Hypothalamus (tissue), 51 donors: ENCODE measurements around the gene CNTN6.
"Not testable (repeated sequence)": the region's sequence is repeated elsewhere in the genome, so short reads cannot be mapped to it uniquely, and the experiment has no call there.

Experiments
- DNase-seq, 51 donors: peaks; one replicate each; lab custom pipeline; 2025; lab: John Stamatoyannopoulos, UW

CNTN6 gene

DNA sequence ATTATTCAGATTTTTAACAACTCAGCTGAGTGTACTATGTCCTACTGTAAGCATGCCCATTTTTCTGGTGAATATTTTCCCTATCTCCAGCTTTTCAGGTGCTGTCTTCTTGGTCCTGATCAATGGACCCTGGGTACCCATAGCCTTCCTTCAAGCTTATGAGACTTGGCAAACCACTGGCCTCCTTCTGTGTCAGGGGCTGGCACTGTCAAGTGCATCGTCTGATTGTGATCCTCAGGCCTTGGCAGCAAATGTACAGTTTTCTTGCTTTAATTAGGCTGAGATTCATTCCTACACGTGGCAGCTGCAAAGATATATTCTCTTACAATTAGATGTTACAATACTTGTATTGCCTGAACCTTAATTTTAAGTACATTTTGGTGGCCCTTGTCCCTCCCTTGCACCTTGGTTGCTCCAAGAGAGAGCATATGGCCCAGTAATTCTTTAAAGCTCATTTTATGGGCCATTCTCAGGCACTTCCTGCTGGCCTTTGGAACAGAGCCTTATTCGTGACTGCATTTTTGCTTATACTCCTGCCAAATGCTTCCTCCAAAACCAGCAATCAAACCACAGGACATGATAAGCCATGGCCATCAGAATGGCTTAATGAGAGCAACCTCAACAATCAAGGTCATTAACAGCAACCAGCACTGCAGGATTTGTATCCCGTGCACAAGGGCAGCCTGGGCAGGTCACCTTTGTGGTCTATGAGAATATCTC is 179.9 kb downstream of the CNTN6 start:
- no peak for DNase-seq

DNA sequence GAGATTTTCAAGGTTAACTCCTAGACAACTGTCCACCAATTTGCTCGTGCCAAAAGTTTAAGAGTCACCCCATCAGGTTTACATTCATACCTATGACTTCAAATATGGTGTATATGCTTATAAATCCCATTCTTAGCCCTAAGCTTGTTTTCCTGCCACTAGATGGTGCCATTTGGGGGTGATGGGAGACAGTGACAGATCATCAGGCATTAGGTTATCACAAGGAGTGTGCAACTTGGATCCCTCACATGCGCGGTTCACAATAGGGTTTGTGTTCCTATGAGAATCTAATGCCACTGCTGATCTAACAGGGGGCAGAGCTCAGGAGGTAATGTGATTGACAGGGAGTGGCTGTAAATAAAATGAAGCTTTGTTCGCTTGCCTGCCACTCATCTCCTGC is 182.7 kb downstream of the CNTN6 start:
- DNase-seq = peak in 5 of 51 donors; percentile 0 to 12 (median 3)

DNA sequence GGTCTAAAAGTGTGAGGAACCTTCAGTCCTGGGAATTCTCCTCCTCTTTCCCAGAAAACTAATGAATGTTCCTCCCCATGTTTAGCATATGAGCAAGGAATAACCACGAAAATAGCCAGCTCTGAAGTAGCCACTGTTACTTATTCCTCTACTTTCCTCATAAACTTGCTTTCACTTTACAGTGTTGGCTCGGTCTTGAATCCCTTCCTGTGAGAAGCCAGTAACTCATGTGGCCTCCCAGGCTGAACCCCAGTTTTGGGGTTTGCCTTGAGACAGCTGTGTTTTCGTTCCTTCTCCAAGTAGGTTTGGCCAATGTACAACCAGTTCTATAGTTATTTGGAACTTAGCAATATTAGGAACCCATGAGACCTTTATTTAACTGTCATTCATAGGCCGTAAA is 195.0 kb downstream of the CNTN6 start:
- no peak for DNase-seq

DNA sequence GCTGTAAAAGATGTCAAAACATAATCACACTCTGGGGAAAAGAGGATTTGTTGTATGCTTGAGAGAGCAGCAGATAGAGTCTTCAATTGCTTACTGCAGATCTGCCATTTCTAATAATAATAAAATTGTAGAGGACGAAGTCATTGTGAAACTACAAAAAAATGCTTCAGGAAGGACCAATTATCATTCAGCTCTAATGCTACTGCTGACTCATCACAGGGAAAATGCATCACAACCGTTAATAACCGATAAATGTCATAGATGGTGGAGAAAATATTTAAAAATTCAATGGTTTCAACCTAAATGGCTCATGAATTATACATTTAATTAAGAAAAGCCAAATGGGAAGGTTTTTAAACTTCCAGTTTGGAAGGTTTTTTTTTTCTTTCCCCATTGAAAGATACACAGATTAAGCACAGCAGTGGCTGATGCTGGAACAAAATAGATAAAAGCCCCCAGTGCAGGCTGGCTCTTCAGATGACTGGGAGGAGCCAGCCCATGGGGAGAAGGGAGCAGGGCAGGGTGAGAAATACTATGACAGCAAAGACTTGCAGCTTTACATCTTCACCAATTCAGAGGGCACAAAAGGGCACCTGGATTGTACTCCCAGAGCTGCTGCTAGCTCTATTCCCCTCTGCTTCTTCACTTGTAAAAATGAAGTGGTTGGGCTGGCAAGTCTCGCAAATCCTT is 196.1 kb downstream of the CNTN6 start:
- DNase-seq = no peak

DNA sequence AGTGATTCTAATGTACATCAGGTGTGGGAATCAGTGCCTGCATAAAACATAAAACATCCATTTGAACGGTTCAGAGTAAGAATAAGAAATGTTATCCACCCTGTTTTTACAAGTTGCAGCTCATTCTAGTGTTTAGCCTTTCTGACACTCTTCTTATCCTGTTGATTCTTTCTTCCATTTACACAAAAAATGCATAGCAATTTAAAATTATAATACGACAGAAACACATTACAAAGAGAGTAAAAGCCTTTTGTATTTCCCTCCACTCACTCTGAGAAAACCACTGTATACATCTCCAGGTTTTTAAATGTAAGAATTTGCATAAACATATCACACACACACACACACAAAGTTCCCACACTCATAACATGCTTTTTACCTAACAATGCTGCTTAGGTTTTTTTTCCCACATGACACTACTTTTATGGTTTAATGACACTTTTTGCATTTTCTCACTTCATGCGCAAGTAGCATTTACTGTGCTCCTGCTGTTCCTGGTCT is 199.8 kb downstream of the CNTN6 start:
- no peak for DNase-seq

DNA sequence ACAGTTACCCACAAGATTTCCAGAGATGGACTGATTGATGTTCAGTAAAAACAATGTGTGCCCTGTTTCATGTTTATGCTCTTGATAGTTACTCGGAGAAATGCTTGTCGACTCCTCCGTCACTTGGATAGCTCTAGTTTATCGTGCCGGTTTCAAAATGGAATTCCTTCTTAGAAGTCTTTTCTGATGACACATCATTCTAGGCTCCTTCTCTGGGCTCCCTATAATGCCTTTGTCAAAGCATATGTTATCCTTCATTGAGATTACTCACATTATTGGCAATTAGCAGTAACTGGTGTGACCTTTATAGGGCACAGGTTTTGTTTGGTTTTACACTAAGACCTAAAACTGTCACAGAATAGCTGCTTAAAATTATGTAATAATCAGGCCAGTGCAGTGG is 201.8 kb downstream of the CNTN6 start:
- no peak for DNase-seq

DNA sequence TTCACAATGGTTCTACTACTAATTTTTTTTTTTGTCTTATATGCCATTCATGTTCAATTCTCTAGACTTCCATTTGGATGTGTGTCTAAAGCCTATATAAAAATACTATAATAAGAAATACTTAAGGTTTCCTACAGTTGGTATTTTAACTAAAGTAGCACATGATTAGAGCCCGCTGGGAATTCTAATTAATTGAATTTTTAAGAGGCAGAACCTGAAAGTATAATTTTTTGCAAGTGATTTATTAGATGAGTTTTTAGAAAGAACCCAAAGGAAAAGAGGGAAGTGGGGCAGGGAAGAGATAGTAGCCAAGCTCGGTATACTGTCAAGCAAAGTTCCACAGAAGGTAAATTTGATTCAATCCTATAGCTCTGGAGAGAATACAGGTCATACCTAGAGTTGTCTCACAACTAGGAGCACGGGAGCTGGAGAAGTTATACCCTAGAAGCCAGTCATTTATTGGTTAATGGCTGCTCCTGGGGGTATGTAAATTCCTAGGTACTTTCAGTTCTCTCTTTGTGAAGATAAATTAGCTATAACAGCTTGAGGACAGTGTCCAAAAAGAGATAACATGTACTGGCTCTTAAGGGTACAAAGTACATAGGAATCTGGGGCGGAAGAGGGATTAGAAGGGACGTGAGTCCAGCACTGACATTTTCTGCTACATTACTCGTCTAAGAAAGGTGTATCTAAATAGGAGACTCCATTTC is 225.6 kb downstream of the CNTN6 start:
- DNase-seq = no peak

DNA sequence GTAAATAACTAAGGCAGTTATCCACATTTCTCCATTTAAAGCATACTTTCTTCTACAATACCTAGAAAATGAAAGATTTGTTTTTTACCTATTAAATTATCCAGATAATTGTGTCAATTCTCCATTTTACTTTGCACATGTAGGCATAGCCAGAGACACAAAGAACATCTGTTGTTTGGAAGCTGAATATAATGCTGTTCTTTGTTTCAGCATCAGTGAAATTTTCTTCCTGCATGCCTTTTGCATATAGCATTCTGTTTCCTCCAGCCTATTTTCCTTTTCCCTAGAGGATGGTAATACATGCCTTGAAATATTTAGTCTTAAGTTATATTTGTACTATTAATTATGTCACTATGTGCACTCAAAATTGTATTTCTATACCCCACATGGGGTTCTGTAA is 233.7 kb downstream of the CNTN6 start:
- DNase-seq = no peak

DNA sequence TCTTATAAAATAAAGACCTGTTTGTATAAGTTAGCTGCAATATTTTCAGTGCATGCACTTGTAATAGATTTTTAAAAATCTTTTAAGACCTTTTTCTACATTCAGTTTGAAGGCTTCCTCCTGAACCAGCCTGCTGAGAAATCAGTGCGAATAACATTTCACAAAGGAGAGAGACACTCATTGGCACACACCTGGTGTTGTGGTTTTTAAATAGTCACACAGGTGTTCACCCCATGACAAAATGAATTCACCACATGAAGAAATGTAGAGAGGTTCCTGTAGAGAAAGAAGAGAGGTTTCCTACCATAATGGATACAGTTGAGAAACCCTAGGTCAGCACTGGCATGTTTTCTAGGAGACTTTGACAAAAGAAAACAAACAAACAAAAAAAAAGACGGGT is 237.3 kb downstream of the CNTN6 start:
- DNase-seq = no peak

DNA sequence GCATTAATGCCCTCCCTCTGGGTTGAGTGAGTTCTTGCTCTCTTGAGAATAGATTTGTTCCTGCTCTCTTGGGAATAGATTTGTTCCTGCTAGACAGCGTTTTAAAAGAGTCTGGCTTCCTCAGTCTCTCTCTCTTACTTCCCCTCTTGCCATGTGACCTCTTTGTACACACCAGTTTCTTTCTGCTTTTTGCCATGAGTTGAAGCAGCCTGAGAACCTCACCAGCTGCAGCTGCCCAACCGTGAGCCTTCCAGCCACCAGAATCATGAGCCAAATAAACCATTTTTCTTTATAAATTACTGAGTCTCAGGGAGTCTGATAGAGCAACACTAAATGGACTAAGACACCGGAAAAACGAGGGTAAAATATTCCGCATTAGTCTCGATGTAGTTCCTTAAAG is 253.6 kb downstream of the CNTN6 start:
- DNase-seq = peak in 1 of 51 donors; percentile 1

DNA sequence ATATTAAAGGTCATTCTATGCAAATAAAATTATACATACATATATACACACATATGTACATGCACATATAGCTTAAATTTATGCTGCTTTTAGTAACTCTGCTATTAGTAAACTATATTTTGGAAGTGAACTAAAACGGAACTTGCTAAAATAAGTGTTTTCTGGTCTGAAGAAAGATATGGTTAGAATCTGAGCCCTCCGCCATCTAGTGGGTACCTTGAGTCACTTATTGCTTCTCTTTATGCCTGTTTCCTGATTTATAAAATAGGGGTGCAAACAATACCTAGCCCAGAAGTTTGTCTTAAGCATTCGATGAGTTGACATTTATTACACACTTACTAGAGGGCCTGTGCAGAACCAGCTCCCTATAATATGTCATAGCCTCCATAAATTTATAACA is 255.7 kb downstream of the CNTN6 start:
- no peak for DNase-seq

DNA sequence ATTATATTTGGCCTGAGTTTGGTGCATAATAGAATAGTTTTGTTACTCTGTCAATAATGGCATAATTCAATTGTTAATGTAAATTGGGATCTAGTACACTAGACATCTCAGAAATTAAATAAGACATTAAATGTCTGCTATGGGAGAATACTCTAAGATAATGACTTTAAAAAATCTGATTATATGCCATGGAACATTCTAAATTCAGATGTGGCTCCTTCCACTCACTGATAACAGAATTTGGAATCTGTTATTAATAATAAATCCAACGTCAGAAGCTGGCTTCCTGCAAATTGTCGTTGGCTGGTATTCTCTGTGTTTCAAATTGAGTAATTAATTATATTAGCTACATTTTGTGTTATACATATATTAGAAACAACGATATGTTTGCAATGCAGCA is 258.1 kb downstream of the CNTN6 start:
- no peak for DNase-seq

DNA sequence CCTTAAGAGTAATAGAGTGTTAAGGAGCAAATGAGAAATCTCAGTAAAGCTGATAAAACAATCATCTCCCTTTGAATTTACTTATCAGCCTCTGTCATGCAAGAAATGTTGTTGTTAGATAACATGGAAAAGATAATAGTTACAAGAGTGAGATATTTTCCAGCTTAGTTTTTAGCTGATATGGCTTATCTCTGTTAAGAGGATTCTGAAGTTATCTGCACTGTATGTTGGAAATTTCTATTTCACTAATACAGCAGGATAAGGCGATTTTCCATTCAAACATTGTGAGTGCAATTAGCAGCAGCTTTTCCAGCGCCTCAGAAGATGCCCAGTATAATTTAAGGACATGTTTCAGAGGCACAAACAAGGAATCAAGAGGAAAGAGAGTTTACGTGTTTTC is 262.9 kb downstream of the CNTN6 start:
- DNase-seq = no peak

DNA sequence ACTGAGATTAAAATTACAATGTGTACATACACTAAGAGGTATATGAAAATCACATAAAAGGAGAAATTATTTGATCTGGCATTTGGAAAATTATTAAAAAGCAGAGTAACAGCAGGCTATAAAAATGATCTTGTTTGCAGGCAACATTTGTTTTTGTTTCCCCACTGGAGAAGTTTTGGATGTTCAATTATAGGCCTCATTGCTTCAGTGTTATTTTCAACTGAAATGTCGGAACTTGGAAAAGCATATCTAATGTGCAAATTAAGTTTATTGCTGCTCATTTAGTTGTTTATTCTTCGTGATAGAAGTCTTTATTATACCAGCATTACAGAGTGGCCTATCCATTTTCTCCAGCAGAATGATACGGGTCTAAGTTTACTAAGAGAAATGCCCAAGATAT is 263.3 kb downstream of the CNTN6 start:
- DNase-seq = no peak

DNA sequence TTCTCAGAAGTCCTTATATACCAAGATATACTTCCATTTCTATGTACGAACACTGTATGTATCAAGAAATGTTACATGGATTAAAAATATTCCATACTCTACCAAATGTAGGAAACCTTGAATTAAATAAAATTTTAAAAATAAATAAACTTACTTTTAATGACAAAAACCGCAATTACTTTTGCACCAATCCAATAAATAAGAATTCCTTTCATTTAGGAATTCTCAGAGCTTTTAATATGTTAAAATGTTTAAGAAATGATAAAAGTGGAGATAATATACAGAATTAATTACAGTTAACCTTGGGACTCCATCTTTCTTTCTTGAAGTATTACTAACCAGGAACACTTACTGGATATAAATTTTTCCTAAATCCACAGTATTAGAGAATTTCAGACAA is 272.7 kb downstream of the CNTN6 start:
- no peak for DNase-seq

DNA sequence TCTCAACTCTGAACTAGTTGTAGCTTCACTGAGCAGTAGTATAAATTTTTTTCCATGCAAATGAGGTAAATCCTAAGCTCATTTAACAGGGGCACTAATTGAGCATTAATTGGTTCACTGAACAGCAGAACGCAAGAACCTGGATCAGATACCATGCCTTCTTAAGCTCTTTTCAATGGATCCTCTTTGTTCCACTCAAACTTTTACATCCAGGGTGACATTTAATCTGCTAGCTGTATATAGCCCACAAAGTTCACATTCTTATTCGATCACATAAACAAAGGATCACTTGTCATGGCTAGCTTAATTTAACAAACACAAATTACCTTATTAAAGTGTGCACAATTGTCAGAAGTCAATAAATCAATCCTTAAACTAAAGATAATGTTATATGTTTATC is 281.6 kb downstream of the CNTN6 start:
- DNase-seq = no peak

DNA sequence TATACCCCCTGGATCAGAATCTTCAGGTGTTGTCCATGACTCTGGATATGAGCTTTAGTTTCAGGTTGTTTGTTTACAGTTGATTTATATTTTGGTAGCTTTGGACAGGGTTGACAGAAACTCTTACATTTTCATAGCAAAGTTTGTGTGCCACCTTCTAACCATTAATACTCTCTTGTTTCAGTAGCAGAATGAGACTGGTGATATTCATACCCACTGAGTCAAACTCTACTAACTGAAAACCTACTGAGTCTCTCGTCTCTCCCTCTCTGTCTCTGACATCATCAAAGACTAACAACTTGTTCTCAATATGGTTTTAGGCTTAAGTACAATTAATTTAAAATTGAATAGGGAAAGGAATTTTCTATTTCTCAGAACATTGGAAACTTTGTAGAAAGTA is 282.3 kb downstream of the CNTN6 start:
- no peak for DNase-seq

DNA sequence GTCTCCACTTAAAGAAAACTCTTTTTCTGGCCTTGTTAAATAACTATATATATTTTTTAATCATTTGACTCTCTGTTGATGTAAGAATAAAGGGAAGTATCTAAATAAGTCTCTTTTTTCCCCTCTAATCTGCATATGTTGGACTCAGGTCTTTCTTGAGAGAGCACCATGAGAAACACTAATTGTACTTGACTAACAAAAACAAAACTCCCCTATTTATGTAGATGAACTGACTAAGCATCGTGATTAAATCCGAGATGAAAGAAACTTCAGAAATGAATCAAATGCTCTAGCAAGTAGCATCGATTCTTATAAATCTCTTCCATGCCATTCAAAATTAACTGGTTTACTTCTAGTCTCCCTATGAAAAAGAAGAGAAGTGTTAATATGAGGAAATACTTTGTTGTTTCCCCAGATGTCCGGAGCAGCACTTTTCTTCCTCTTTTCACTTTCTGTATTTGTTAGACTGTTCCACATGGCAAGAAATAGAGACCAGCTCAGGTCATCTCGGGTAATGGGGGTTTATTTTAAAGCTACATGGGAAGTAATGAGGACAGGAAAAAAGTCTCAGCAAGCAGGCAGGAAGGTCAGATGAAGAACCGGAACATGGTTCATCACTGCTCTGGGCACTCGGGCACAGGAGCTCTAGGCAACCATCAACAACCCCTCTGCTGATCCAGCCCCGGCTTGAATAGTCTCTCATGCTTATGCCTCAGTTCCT is 288.3 kb downstream of the CNTN6 start:
- peak in 8 of 51 donors; percentile 1 to 16 (median 6) for DNase-seq

DNA sequence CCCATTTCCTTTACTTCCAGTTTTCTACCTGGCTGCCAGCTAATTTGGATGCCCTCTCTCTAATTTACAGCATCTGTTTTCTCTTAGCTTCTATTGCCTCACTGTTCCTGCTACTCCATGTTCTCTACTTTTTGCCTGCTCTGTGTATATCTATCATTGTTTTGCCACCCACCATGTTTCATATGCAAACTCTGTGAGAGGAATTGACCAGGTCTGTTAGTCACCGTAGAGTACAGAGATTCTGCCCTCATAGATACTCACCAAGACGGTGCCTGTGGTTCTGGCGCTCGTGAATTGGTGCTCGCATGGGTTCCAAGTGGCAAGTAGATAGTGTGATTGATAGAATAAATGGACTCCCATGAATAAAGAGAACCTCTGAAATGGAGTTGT is 288.8 kb downstream of the CNTN6 start:
- DNase-seq = no peak

DNA sequence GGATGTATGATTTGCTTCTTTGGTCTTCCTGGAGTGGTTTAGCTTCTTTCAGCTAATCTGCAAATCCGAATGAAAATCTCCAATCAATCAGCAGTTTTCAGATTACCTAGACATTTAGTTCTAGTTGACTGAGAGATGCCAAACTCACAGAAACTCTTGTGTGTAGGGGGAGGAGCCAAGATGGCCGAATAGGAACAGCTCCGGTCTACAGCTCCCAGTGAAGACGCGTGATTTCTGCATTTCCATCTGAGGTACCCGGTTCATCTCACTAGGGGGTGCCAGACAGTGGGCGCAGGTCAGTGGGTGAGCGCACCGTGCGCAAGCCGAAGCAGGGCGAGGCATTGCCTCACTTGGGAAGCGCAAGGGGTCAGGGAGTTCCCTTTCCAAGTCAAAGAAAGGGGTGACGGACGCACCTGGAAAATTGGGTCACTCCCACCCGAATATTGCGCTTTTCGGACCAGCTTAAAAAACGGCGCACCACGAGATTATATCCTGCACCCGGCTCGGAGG is 294.6 kb downstream of the CNTN6 start:
- not testable (repeated sequence) for DNase-seq

DNA sequence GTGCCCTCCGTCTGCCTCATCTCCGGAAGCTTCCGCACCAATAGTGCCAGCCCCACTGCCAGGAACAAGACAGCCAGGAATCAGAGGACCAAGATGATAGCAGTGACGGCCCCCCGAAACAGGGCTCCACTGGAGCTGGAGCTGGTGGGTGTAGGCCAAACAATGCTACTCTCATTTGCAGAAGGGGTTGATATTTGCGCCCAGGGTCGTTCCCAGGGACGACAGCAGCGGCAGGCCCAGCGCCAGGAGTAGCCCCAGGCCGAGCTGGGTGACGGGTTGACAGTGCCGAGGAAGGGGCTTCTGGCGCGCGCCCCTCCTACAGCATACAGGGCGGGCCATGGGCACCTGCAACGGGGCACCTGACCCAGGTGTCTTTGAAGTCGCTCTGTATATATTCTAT is 301.4 kb downstream of the CNTN6 start:
- DNase-seq = no peak
